Stimulated activated CD4-positive, alpha-beta T cell treated with anti-CD3 and anti-CD28 coated beads, Interleukin-2, amount 100 ng/mL, for 24 hours (primary cell): ENCODE measurements around the gene RAD54L2.
"Not testable (repeated sequence)": the region's sequence is repeated elsewhere in the genome, so short reads cannot be mapped to it uniquely, and the experiment has no call there.

Experiments
- DNase-seq, 2 donors: peaks; one replicate each; pipeline ENCODE4 v3.0.0-alpha.2; 2020

Gene RAD54L2, protein sequence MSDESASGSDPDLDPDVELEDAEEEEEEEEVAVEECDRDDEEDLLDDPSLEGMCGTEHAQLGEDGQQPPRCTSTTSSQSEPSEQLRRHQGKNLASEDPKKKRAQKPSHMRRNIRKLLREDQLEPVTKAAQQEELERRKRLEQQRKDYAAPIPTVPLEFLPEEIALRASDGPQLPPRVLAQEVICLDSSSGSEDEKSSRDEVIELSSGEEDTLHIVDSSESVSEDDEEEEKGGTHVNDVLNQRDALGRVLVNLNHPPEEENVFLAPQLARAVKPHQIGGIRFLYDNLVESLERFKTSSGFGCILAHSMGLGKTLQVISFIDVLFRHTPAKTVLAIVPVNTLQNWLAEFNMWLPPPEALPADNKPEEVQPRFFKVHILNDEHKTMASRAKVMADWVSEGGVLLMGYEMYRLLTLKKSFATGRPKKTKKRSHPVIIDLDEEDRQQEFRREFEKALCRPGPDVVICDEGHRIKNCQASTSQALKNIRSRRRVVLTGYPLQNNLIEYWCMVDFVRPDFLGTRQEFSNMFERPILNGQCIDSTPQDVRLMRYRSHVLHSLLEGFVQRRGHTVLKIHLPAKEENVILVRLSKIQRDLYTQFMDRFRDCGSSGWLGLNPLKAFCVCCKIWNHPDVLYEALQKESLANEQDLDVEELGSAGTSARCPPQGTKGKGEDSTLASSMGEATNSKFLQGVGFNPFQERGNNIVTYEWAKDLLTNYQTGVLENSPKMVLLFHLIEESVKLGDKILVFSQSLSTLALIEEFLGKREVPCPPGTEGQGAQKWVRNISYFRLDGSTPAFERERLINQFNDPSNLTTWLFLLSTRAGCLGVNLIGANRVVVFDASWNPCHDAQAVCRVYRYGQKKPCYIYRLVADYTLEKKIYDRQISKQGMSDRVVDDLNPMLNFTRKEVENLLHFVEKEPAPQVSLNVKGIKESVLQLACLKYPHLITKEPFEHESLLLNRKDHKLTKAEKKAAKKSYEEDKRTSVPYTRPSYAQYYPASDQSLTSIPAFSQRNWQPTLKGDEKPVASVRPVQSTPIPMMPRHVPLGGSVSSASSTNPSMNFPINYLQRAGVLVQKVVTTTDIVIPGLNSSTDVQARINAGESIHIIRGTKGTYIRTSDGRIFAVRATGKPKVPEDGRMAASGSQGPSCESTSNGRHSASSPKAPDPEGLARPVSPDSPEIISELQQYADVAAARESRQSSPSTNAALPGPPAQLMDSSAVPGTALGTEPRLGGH (N-terminal part only)

DNA sequence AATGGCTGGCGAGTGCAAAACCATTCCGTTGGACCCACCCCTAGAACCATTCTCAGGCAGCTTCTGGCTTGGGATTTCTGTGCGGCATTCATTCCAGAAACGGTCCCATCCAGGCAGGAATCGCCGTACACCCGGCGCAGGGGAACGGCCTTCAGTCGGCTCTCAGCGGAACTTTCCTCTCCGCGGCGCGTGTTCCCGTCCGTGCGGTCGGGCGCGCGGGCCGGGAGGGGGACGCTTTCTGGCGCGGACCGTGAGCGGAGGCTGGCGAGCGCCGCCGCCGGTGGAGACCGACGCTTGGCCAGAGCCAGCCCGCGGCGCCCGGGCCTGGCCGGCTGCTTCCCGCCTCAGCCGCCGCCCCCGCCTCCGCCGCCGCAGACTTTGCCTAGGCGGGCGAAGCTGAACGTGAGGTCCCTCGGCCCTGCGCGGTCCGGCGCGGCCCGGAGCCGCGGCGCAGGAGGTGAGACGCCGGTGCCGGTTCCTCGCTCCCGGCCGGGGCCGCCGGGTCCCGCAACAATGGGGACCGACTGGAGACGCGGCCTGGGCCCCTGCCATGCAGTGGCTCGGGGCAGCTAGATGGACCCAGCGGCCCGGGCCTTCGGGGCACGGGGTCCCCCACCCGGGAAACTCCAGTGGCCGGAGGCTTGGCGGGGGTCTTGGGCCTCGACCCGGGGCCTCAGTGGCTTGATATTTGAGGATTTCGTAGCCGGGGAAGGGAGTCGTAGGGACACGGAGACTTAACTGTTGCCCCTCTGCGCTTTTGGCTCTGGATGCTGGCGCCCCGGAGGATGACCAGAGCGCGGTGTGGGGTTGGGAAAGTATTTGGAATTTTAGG, at the start of gene RAD54L2:
TSS of gene RAD54L2 (plus strand) at position 261 of the 832 bp plus-strand sequence. CDS start 51,702 bp downstream, outside the sequence.
- peak; percentile 82 to 86 for DNase-seq

DNA sequence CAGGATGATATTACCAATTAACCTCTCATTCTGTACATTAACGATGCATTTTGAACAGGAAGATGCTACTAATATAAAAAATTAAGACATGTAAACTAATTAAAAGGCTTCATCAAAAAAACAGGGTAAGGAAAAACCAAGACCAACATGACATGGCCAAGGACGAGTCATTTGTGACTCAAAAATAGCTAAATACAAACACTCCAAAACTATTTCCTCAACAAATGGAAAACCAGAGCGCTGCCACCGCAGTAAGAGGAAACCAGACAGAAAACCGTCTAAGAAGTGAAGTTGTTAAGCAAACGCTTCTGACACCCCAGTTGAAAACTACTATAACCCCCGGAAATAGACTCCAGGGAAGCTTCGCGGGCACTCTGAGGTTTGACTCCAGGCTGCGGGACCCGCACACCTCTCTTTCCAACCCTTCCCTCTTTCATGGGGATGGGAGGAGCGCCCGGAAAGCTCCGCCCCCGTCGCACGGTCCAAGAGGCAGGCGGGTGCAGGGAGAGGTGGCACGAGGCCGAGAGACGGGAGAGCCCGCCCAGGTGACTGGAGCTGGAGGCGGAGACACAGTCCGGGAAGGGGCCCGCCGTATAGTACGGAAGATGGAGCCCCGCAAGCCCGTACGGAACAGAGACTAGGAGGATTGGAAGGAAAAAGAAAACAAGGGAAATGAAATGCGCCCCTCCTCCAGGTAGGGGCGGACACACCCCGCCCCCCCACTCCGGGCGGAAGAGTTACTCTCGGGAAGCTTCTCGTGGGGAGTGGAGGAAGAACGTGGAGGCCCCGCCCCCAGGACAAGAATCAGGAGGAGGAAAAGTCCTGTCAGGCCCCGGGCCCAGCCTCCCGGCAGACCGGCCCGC, 39.4 kb upstream of the RAD54L2 start:
- DNase-seq, result peak; percentile 88 to 94

DNA sequence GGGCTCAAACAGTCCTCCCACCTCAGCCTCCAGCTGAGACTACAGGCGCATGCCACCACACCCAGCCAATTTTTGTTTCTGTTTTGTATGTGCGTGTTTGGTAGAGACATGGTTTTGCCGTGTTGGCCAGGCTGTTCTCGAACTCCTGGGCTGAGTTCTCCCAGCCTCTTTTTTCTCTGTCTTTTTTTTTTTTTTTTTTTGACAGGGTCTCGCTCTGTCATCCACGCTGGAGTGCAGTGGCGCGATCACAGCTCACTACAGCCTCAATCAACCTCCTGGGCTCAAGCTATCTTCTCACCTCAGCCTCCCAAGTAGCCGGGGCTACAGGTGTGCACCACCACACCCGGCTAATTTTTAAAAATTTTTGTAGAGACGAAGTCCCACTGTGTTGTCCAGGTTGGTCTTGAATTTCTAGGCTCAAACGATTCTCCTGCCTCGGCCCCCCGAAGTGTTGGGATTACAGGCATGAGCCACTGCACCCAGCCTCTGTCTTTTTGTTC, 37.8 kb upstream of the RAD54L2 start:
- peak in 1 of 2 donors; percentile 10 for DNase-seq

- peak; percentile 85 to 89 for DNase-seq
Observed at GRCh38 chr3:51501833-51502561, 36.5 kb upstream of the RAD54L2 start.

DNA sequence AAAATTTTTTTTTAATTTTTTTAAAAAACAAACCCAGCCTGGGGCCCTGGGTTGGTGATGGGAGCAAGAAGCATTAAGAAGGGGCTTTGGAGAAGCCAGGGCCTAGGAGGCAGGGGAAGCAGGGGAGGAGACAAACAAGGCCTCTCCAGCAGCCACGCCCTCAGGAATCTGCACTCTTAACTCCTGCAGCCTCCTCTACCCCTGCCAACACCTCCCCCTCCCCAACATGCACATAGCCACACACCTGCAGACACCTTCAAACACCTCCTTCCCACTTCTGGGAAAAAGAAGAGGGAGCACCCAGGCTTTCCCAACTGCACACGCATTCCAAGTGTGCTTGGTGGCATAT, 36.0 kb upstream of the RAD54L2 start:
- DNase-seq, result no peak

- DNase-seq, result no peak
Observed at GRCh38 chr3:51503007-51503406, 35.5 kb upstream of the RAD54L2 start.

- DNase-seq, result no peak
Observed at GRCh38 chr3:51508255-51508654, 30.3 kb upstream of the RAD54L2 start.

GRCh38 chr3:51510996-51511395, 27.5 kb upstream of the RAD54L2 start:
- DNase-seq, result no peak

DNA sequence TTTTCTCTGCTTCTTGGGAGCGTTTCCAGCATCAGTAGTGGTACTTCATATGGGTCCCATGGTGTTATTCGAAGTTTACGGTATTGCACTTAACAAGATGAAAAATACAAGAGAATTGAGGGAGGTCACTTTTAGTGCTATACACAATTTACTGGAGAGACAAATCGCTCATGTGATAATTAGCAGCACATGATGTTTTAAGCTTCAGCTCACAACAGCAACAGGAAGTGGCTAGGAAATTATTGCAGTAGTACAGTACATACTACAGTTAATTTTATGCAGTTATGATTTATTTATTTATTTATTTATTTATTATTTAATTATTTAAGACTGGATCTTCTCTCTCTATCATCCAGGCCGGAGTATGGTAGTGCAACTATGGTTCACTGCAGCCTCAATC, 24.3 kb upstream of the RAD54L2 start:
- DNase-seq, result no peak

- DNase-seq, result no peak
Observed at GRCh38 chr3:51519848-51520247, 18.7 kb upstream of the RAD54L2 start.

DNA sequence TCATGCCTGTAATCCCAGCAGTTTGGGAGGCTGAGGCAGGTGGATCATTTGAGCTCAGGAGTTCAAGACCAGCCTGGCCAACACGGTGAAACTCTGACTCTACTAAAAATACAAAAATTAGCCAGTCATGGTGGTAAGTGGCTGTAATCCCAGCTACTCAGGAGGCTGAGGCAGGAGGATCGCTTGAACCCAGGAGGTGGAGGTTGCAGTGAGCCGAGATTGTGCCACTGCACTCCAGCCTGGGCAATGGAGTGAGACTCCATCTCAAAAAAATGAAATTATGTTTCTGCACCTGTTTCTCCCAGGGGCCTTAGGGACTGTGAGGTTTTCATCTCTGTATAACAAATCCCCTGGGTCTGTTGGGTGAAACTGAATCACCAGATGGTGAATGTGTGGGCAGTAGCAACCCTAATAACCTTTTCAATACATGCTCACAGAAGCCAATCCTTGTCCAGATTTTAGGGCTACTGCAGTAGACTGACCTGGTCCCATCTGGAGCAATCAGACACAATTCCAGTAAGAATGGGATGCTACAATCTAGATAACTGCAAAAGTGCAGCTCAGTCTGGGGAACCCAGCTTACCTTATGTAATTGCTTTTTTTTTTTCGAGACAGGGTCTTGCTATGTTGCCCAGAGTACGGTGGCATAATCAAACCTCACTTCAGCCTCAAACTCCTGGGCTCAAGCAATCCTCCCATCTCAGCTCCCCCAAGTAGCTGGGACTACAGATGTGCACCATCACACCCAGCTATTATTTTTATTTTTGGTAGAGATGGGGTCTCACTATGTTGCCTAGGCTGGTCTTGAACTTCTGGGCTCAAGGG, 17.4 kb upstream of the RAD54L2 start:
- DNase-seq, result not testable (repeated sequence)

DNA sequence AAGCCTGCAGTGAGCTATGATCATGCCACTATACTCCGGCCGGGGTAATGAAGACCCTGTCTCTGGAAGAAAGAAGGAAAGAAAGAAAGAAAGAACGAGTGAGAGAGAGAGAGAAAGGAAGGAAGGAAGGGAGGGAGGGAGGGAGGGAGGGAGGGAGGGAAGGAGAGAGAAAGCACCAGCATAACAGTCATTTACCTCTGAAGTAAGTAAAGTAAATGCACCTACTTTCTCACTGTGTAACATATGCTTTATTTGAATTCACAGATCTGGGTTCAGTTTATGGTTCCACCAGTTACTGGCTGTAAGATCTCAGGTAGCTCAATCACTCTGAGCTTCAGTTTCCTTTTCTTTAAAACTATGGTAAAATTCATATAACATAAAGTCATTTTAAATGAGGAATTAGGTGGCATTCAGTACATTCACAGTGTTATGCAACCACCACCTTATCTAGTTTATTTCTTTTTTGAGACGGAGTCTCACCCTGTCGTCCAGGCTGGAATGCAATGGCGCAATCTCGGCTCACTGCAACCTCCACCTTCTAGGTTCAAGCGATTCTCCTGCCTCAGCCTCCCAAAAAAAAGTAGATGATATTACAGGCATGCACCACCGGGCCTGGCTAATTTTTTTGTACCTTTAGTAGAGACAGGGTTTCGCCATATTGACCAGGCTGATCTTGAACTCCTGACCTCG, 16.1 kb upstream of the RAD54L2 start:
- DNase-seq, result no peak

DNA sequence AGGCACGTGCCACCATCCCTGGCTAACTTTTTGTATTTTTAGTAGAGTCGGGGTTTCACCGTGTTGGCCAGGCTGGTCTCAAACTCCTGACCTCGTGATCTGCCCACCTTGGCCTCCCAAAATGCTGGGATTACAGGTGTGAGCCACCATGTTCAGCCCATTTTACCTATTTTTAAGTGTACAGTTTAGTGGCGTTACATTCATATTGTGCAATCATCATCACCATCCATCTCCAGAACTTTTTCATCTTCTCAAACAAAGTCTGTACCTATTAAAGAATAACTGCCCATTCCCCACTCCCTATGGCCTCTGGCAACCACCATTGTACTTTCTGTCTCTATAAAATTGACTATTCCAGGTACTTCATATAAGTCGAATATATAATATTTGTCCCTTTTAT, 13.6 kb upstream of the RAD54L2 start:
- not testable (repeated sequence) for DNase-seq

- DNase-seq, result no peak
Observed at GRCh38 chr3:51530485-51530884, 8.0 kb upstream of the RAD54L2 start.

DNA sequence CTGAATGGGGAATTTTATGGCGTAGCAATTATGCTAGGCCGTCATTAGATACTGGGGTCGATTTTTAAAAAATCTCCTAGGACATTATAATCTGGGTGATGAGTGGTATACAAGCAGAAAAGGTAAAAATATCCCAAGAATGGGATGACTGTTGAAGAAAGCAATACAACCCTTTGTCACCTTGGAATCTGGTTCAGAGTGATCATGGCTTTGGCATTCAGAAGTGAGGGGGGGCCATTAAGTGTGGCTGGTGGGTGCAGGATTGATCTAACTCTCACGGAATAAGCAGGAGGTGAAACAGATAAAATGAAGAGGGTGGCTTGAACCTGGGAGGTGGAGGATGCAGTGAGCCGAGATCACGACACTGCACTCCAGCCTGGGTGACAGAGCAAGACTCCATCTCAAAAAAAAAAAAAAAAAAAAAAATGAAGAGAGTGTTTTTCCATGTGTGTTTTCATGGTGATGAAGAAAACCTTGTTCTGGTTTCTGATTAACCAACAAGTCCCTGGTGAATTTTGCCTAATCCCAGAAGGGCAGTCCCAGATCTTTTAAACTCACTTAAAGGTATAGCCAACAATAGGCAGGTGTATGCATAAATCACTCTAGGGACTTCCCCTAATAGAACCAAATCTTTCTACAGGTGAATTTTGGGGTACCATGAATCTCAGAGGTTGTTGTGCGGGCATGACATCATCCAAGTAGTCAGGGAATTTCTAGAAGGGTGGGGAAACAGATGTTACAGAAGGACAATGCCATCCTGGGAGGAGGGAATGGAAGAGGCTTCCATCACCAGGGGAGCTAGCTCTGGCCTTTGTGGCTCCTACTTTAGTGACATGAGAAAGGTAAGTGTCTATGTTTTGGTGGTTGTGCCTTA, 3.1 kb upstream of the RAD54L2 start:
- no peak for DNase-seq

- not testable (repeated sequence) for DNase-seq
Observed at GRCh38 chr3:51537631-51538030, 888 bp upstream of the RAD54L2 start.

DNA sequence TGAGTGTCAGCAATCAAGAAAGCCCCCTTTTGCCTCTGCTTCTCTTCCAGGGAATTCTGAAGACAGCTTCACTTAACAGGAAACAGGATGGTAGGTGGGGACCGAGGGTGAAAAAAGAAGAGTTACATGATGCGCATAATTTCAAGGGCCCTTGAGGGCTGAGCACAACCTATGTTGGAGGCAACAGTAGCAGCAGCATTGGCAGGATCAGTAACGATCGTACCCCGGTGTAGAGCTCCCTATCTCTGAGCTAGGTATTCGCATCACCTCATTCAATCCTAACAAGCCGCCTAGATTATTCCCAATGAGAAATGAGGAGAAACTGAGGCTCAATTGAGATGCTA, 432 bp upstream of the RAD54L2 start:
- peak in 1 of 2 donors; percentile 13 for DNase-seq
